RWPE2 (cell line): ENCODE results near the gene RIC3.

Experiments used
- ATAC-seq: fragments of 200-7000 bp; cut with Tn5 transposase; 3 replicates; pipeline ENCODE4 v1.9.1; 2021; ENCODE audit warnings: low read depth
- DNase-seq: peaks from one replicate; pipeline ENCODE4 v3.0.0-alpha.2; 2020; ENCODE audit warnings: low spot score
- H3K27ac ChIP-seq: fragments of 450-650 bp; 2 replicates; pipeline ENCODE4 v1.5.1; 2017; ENCODE audit warnings: mild to moderate bottlenecking; ENCODE audit not compliant: poor library complexity, severe bottlenecking
- H3K27me3 ChIP-seq: fragments of 250-450 bp; sonication (Bioruptor Pico); 2 replicates; pipeline ENCODE4 v1.5.1; 2021; ENCODE audit warnings: mild to moderate bottlenecking, moderate library complexity; ENCODE audit not compliant: insufficient read depth, poor library complexity, severe bottlenecking
- H3K36me3 ChIP-seq: fragments of 250-450 bp; sonication (Bioruptor Pico); 2 replicates; pipeline ENCODE4 v1.5.1; 2020; ENCODE audit warnings: low read depth, mild to moderate bottlenecking, moderate library complexity
- H3K4me1 ChIP-seq: fragments of 250-450 bp; sonication (Bioruptor Pico); 2 replicates; pipeline ENCODE4 v1.5.1; 2021; ENCODE audit warnings: mild to moderate bottlenecking, moderate library complexity; ENCODE audit not compliant: insufficient read depth, poor library complexity, severe bottlenecking
- H3K4me3 ChIP-seq: fragments of 250-450 bp; sonication (Bioruptor Pico); 2 replicates; pipeline ENCODE4 v1.5.1; 2021; ENCODE audit warnings: mild to moderate bottlenecking, moderate library complexity; ENCODE audit not compliant: severe bottlenecking
- H3K9me3 ChIP-seq: fragments of 250-450 bp; sonication (Bioruptor Pico); 2 replicates; pipeline ENCODE4 v1.5.1; 2021; ENCODE audit warnings: mild to moderate bottlenecking, moderate library complexity; ENCODE audit not compliant: severe bottlenecking
- TF ChIP-seq, protein P1 (sequence below): fragments of 450-650 bp; IDR thresholded peaks from one replicate; pipeline ENCODE4 v1.5.1; 2017; ENCODE audit warnings: mild to moderate bottlenecking, moderate library complexity; ENCODE audit not compliant: poor library complexity, severe bottlenecking

RIC3 gene

DNA sequence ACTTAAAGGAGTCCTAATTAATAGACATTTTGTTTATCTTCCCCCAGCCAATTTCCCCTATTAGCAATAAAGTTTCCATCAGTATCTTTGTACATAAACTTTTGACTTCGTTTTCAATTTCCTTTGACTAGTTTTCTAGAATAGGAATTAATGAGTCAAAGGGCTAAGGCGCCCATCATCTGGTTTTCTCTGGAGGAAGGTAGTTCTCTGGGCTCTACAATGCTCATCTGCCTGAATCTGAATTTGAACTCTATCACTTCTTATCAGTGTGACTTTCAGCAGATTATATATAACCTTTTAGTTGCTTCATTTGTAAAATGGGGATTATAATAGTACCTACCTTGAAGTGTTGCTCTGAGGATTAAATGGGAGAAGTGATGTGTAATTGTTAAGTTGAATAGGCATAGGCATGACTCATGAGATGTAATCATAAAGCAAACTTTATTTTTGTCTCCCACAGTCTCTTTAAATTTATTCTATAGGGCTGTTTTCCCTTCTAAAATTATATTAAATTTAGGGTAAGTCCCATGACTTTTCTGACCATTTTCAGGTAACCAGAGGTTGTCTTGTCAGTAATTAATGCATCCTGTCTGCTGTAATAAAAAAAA, 93.6 kb downstream of the RIC3 start:
- H3K27ac ChIP-seq, result no peak overlapping the region
- H3K27me3 ChIP-seq, result no peaks in the 10 kb centered on the region
- TF ChIP-seq, protein P1, sequence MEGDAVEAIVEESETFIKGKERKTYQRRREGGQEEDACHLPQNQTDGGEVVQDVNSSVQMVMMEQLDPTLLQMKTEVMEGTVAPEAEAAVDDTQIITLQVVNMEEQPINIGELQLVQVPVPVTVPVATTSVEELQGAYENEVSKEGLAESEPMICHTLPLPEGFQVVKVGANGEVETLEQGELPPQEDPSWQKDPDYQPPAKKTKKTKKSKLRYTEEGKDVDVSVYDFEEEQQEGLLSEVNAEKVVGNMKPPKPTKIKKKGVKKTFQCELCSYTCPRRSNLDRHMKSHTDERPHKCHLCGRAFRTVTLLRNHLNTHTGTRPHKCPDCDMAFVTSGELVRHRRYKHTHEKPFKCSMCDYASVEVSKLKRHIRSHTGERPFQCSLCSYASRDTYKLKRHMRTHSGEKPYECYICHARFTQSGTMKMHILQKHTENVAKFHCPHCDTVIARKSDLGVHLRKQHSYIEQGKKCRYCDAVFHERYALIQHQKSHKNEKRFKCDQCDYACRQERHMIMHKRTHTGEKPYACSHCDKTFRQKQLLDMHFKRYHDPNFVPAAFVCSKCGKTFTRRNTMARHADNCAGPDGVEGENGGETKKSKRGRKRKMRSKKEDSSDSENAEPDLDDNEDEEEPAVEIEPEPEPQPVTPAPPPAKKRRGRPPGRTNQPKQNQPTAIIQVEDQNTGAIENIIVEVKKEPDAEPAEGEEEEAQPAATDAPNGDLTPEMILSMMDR, result no peak
- no peaks in the 10 kb centered on the region for H3K9me3 ChIP-seq
- no peaks in the 10 kb centered on the region for H3K36me3 ChIP-seq
- DNase-seq, result no peak
- no peaks in the 10 kb centered on the region for H3K4me1 ChIP-seq
- no peak overlapping the region for H3K4me3 ChIP-seq
- 0 out of 3 replicates have a peak, but pooled peaks have one; percentile 50 for ATAC-seq

DNA sequence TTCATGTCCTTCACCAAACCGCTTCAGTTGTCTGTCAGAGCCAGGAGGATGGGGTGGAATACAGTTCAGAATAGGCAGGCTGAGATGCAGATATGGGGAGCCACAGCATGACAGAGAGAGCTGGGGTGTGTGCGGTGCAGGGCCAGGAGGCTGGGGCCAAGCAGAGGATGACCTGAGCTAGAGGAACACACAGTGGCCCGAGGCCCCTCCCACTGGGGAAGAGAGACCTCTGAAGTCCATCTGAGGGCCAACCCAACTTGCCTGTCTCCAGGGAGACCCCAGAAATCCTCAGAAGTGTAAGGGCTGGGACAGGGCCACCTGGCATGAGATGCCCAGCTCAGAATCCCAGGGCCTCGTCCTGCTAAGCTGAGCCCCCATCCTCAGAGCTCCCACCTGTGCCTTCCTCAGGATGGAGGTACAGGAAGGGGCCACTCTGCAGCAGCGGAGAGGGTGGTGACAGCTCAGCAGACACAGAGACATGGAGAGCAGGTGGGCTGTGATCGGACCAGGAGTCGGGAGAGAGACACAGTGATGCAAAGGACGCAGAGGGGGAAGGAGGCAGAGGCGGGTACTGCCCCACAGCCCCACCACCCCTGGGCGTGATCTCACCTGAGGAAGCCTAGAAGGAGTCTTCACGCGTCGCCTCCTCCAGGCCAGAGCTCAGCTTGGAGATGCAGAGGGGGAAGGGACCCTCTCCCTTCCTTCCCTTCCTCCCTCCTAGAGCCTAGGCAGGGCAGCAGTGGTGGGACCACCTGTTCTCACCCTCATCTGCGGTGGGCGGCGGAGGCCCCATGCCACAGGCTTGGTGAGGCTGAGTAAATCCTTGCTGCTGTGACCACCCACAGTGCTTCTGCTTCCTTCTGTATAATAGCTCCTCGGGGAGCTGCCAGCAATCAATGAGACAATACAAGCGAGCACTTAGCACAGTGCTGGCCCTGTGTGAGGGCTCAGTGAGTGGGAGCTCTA, 96.9 kb downstream of the RIC3 start:
- no peak overlapping the region for H3K27ac ChIP-seq
- no peak for ATAC-seq
- H3K4me1 ChIP-seq, result peaks cover 8% of the 10 kb centered on the region
- H3K9me3 ChIP-seq, result no peaks in the 10 kb centered on the region
- no peaks in the 10 kb centered on the region for H3K27me3 ChIP-seq
- H3K4me3 ChIP-seq, result no peak overlapping the region
- TF ChIP-seq, protein P1, result no peak
- DNase-seq, result no peak
- no peaks in the 10 kb centered on the region for H3K36me3 ChIP-seq

DNA sequence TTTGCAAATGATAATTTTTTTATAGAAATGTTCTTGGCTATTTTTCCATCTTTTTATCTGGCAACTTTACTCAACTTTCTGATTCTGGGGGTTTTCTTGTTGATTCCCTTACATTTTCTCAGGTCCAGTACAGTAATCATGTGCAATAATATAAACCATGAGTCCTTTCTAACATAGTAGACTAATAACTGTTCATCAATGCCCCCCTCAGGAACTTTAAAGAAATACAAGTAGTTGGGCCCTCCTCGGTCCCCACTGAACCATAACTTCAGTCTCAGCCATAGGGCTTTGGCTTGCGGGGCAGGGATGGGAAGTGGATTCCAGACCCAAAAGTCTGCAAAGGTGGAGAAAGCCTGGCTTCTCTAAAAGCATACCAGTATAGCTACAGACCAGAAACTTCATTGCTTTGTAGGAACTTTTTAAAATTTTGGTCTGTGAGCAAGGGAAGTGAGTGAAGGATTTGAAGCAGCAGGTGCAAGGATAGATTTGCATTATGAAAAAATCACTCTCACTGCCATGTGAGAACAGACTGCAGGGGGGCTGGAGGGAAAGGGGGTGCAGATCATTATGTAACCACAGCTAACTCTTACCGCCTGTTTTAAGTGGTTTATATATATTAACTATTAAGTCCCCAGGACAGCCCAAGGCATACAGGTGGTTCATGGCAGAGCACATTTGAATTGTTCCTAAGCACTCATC, 98.3 kb downstream of the RIC3 start:
- DNase-seq (no peak), ATAC-seq (peak; percentile 51; the same call in 1 of the 3 replicates)
- Histone ChIP-seq H3K36me3 (no peaks in the 10 kb centered on the region), H3K9me3 (no peaks in the 10 kb centered on the region), H3K4me3 (no peak overlapping the region), H3K4me1 (peaks cover 8% of the 10 kb centered on the region), H3K27me3 (no peaks in the 10 kb centered on the region), H3K27ac (no peak overlapping the region)
- TF ChIP-seq, protein P1, result peak; percentile 50

GRCh38 chr11:8069771-8070170, 99.1 kb downstream of the RIC3 start:
- TF ChIP-seq, protein P1, result no peak
- Histone ChIP-seq H3K9me3 (no peaks in the 10 kb centered on the region), H3K27me3 (no peaks in the 10 kb centered on the region), H3K36me3 (no peaks in the 10 kb centered on the region), H3K4me1 (peaks cover 8% of the 10 kb centered on the region), H3K27ac (no peak overlapping the region), H3K4me3 (no peak overlapping the region)
- ATAC-seq (no peak), DNase-seq (no peak)
